WI38 (cell line): Measurements from ENCODE around the gene CNIH1.

Experiments
- H3K4me3 ChIP-seq: 2 replicates; pipeline ENCODE4 v1.5.1; 2011; ENCODE audit warnings: low read depth, mild to moderate bottlenecking, control low read depth, low read length
- TF ChIP-seq, protein P1 (sequence below): IDR thresholded peaks from 2 replicates; pipeline ENCODE4 v1.5.1; 2012; ENCODE audit warnings: low read depth, mild to moderate bottlenecking, control low read depth, low read length

Gene CNIH1

GRCh38 chr14:54487771-54488170, 46.6 kb upstream of the CNIH1 start:
- TF ChIP-seq, protein P1, sequence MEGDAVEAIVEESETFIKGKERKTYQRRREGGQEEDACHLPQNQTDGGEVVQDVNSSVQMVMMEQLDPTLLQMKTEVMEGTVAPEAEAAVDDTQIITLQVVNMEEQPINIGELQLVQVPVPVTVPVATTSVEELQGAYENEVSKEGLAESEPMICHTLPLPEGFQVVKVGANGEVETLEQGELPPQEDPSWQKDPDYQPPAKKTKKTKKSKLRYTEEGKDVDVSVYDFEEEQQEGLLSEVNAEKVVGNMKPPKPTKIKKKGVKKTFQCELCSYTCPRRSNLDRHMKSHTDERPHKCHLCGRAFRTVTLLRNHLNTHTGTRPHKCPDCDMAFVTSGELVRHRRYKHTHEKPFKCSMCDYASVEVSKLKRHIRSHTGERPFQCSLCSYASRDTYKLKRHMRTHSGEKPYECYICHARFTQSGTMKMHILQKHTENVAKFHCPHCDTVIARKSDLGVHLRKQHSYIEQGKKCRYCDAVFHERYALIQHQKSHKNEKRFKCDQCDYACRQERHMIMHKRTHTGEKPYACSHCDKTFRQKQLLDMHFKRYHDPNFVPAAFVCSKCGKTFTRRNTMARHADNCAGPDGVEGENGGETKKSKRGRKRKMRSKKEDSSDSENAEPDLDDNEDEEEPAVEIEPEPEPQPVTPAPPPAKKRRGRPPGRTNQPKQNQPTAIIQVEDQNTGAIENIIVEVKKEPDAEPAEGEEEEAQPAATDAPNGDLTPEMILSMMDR = no peak
- peak overlapping the region; percentile 80 for H3K4me3 ChIP-seq

GRCh38 chr14:54486685-54487084, 45.5 kb upstream of the CNIH1 start:
- no peak overlapping the region for H3K4me3 ChIP-seq
- TF ChIP-seq, protein P1 = no peak

DNA sequence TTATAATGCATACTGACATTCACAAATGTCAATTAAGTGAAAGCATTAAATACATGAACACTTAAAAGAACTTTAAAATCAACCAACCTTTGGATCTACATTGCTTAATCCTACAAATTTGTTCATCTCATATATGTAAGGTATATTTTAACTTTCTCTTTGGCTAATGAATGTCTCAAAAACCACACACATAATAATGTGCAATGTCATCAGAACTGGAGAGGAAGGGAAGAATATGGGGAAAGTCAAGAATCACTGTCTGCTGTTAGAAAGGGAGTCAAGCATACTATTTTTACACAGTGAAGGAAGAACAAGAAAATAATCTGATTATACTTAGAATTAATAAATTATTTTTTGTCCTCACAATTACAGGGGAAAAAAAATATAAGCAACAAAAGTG, 42.7 kb upstream of the CNIH1 start:
- TF ChIP-seq, protein P1 = no peak
- no peak overlapping the region for H3K4me3 ChIP-seq

GRCh38 chr14:54483073-54483745, 42.0 kb upstream of the CNIH1 start:
- no peak overlapping the region for H3K4me3 ChIP-seq
- TF ChIP-seq, protein P1 = no peak

DNA sequence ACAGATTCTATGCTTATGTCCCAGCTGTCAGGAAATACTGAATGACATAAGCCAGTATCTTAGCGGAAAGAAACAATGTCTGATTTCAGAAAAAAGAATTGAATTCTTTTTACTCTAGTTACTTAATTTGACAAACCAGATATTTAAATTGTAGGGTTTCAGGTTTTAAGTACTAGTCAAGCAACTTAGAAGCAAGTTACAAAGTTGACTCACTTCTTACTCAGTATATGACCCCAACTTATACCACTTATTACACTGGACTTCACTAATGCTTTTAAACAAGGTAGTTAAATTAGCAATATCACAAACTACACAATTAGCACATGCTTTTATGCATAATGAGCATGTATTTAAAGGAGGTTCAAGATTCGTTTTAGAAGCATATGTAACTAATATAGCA, 40.5 kb upstream of the CNIH1 start:
- no peak overlapping the region for H3K4me3 ChIP-seq
- TF ChIP-seq, protein P1 = no peak

- H3K4me3 ChIP-seq = no peak overlapping the region
- TF ChIP-seq, protein P1 = no peak
These were observed 39.8 kb upstream of the CNIH1 start for GRCh38 chr14:54480830-54481562.

GRCh38 chr14:54478636-54479215, 37.6 kb upstream of the CNIH1 start:
- no peak overlapping the region for H3K4me3 ChIP-seq
- TF ChIP-seq, protein P1 = no peak
